ENCODE results near the gene UBL4B. TPM values are rescaled to one million over a fixed set of nuclear protein-coding genes. Genes with fewer than 3 reads are reported as not detected.

The UBL4B gene
- total and polyA plus RNA-seq, 7 donors = 0.06 to 0.20 (median 0.19) TPM; not detected in 4

- DNase-seq = no peak
- Histone ChIP-seq H3K4me1 (no peaks in the 10 kb centered on the region), H3K27ac (no peak overlapping the region), H3K4me3 (no peak overlapping the region), H3K9me3 (no peaks in the 10 kb centered on the region), H3K27me3 (ENCODE audit: insufficient read depth in 3 of 3, low read length in 2 of 3) (no peaks in the 10 kb centered on the region), H3K36me3 (ENCODE audit: insufficient read depth in 1 of 2, low read depth in 1 of 2) (no peaks in the 10 kb centered on the region)
- ATAC-seq = no peak
- 64 to 75% (median 65%) methylated on average over 7 of the region's 7 CpGs for WGBS, 3 donors
- intact Hi-C loops (cut with DNase I) = loop anchor here in 1 of 2 donors (5.0 kb wide), 1 partner anchor 56 kb away; no protein-coding TSS in a partner anchor
- TF ChIP-seq CTCF (IDR thresholded peaks at IDR 0.05) = no peak
These were observed 4.3 kb upstream of the UBL4B start for GRCh38 chr1:110107867-110108469.

GRCh38 chr1:110111081-110111480, 1.2 kb upstream of the UBL4B start:
- DNase-seq (no peak), ATAC-seq (no peak)
- intact Hi-C loops (cut with DNase I) = no loop called here
- no peaks in the 10 kb centered on the region for H3K9me3 ChIP-seq
- no peaks in the 10 kb centered on the region for H3K36me3 ChIP-seq (ENCODE audit: insufficient read depth in 1 of 2, low read depth in 1 of 2)
- H3K4me3 ChIP-seq = no peak overlapping the region
- no peak for TF ChIP-seq CTCF (IDR thresholded peaks at IDR 0.05)
- H3K27me3 ChIP-seq (ENCODE audit: insufficient read depth in 3 of 3, low read length in 2 of 3) = no peaks in the 10 kb centered on the region
- no peak overlapping the region for H3K27ac ChIP-seq
- WGBS, 3 donors = 87 to 90% (median 89%) methylated on average over 4 of the region's 4 CpGs
- no peaks in the 10 kb centered on the region for H3K4me1 ChIP-seq

GRCh38 chr1:110112656-110113055, 413 bp downstream of the UBL4B start:
- intact Hi-C loops (cut with DNase I) = no loop called here
- Histone ChIP-seq H3K4me1 (no peaks in the 10 kb centered on the region), H3K27me3 (ENCODE audit: insufficient read depth in 3 of 3, low read length in 2 of 3) (no peaks in the 10 kb centered on the region), H3K4me3 (no peak overlapping the region), H3K36me3 (ENCODE audit: insufficient read depth in 1 of 2, low read depth in 1 of 2) (no peaks in the 10 kb centered on the region), H3K27ac (no peak overlapping the region), H3K9me3 (no peaks in the 10 kb centered on the region)
- TF ChIP-seq CTCF (IDR thresholded peaks at IDR 0.05) = no peak
- DNase-seq = no peak
- ATAC-seq = no peak
- WGBS, 3 donors = 51 to 66% (median 57%) methylated on average over 9 of the region's 9 CpGs

DNA sequence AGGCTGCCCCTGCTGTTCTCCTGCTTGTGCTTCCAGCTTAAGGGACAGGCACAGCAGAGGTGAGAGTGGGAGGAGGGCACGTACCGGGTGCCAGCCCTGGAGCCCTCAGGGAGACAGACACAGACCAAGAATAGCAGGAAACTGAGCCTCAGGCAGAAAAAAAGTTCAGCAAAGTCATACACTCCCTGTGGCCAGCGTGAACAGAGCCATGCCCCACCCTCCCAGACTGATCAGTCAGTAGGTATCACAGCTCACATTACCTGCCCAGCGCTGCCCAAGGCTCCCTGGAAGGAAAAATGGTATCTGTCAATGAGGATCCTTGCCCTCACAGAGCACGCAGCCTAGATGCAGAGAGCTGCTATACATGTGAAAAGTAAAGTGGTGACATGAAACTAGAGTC, 1.3 kb downstream of the UBL4B start:
- no peaks in the 10 kb centered on the region for H3K4me1 ChIP-seq
- TF ChIP-seq CTCF (IDR thresholded peaks at IDR 0.05) = no peak
- intact Hi-C loops (cut with DNase I) = no loop called here
- DNase-seq (no peak), ATAC-seq (no peak)
- H3K36me3 ChIP-seq (ENCODE audit: insufficient read depth in 1 of 2, low read depth in 1 of 2) = no peaks in the 10 kb centered on the region
- H3K27ac ChIP-seq = no peak overlapping the region
- H3K9me3 ChIP-seq = no peaks in the 10 kb centered on the region
- 45 to 67% (median 59%) methylated on average over 5 of the region's 5 CpGs for WGBS, 3 donors
- no peak overlapping the region for H3K4me3 ChIP-seq
- H3K27me3 ChIP-seq (ENCODE audit: insufficient read depth in 3 of 3, low read length in 2 of 3) = no peaks in the 10 kb centered on the region

GRCh38 chr1:110114173-110114572, 1.9 kb downstream of the UBL4B start:
- no peaks in the 10 kb centered on the region for H3K27me3 ChIP-seq (ENCODE audit: insufficient read depth in 3 of 3, low read length in 2 of 3)
- intact Hi-C loops (cut with DNase I) = no loop called here
- H3K27ac ChIP-seq = no peak overlapping the region
- no peak overlapping the region for H3K4me3 ChIP-seq
- 84 to 89% (median 87%) methylated on average over 5 of the region's 5 CpGs for WGBS, 3 donors
- no peaks in the 10 kb centered on the region for H3K4me1 ChIP-seq
- ATAC-seq (no peak), DNase-seq (no peak)
- no peaks in the 10 kb centered on the region for H3K36me3 ChIP-seq (ENCODE audit: insufficient read depth in 1 of 2, low read depth in 1 of 2)
- H3K9me3 ChIP-seq = no peaks in the 10 kb centered on the region
- no peak for TF ChIP-seq CTCF (IDR thresholded peaks at IDR 0.05)
